Liver (tissue), 3 donors: ENCODE data around the gene PRPF6.
"Not testable (repeated sequence)": the region's sequence is repeated elsewhere in the genome, so short reads cannot be mapped to it uniquely, and the experiment has no call there.

Source experiments
- JUND ChIP-seq, 2 donors: IDR thresholded peaks; 2 replicates each; pipeline ENCODE4 v1.6.1; 2016; ENCODE audit warnings: antibody characterized with exemption in 2 of 2
- TF ChIP-seq, protein P1 (sequence below): fragments of 150-350 bp; IDR thresholded peaks from 2 replicates; pipeline ENCODE4 v1.5.1; 2017; ENCODE audit warnings: improper control_type of control experiment, low read depth, low read length; ENCODE audit not compliant: missing input control
- donor health status: healthy.
- donor health status: healthy.

DNA sequence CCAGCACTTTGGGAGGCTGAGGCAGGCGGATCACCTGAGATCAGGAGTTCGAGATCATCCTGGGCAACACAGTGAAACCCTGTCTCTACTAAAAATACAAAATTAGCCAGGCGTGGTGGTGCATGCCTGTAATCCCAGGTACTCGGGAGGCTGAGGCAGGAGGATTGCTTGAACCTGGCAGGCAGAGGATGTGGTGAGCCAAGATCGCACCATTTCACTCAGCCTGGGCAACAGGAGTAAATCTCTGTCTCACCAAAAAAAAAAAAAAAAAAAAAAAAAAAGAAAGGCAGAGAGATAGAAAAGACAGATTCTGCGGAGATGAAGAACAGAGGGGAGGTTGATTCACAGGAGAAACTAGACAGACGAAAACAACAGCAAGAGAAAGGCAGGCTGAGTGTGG, 4.4 kb upstream of the PRPF6 start:
- TF ChIP-seq, protein P1, sequence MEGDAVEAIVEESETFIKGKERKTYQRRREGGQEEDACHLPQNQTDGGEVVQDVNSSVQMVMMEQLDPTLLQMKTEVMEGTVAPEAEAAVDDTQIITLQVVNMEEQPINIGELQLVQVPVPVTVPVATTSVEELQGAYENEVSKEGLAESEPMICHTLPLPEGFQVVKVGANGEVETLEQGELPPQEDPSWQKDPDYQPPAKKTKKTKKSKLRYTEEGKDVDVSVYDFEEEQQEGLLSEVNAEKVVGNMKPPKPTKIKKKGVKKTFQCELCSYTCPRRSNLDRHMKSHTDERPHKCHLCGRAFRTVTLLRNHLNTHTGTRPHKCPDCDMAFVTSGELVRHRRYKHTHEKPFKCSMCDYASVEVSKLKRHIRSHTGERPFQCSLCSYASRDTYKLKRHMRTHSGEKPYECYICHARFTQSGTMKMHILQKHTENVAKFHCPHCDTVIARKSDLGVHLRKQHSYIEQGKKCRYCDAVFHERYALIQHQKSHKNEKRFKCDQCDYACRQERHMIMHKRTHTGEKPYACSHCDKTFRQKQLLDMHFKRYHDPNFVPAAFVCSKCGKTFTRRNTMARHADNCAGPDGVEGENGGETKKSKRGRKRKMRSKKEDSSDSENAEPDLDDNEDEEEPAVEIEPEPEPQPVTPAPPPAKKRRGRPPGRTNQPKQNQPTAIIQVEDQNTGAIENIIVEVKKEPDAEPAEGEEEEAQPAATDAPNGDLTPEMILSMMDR = not testable (repeated sequence)
- not testable (repeated sequence) for TF ChIP-seq JUND (IDR thresholded peaks at IDR 0.05)
